ENCODE results near the gene CCDC24.
A peak's percentile ranks its signal among the peaks of the same experiment; 100 is the strongest.

CCDC24 gene

DNA sequence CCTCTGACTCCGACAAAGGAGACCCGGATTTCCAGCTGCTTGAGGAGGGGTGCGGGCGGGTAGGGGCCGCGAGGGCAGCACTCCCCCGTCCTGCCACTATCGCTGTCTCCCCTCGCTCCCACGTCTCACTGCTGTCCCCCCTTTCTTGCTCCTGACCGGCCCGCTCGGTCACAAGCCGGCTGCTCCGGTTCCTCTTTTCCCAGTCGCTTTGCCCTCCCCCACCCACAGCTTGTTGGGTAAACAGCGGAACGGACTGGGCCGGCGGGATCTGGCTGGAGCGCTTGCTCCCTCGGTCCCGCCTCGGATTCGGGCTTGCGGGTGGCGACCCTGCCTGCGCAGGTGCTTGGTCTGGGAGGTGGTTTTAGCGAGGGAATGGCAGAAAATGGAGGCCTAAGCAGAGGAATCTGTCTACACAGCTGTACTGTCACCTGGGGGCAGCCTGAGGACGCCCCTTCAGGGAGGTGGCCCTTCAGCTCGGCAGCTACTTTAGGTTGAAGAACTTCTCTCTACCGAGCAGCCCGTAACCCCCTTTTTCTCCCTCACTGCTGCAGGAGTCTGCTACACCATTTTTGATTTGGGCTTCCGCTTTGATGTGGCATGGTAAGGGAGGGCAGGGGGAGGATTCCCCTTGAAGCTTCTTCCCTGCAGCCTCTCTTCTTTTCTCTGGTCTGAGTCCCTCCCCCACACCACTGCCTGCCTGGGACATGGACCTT lies 16.0 kb upstream of the CCDC24 start:
- peak overlapping the region; percentile 90 for H3K9ac ChIP-seq (ENCODE audit: insufficient read length)
- peaks cover 31% of the 10 kb centered on the region for H3K36me3 ChIP-seq (ENCODE audit: insufficient read depth, low read length)
- DNase-seq (ENCODE audit: low read depth, low spot score): no peak

DNA sequence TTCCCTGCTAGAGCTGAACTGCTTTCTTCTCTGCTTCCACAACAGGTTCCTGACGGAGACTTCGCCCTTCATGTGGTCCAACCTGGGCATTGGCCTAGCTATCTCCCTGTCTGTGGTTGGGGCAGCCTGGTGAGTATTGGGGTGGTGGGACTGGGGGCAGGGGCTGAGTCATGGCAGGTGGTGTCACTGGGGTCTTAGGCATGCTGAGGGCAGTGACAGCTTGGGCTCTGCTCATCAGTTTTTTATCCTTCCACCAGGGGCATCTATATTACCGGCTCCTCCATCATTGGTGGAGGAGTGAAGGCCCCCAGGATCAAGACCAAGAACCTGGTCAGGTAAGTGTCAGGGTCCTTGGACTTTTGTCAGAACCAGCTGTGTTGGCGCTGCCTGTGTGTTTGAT lies 15.4 kb upstream of the CCDC24 start:
- DNase-seq (ENCODE audit: low read depth, low spot score): no peak
- H3K9me3 ChIP-seq (ENCODE audit: low read depth, low read length): no peaks in the 10 kb centered on the region
- TF ChIP-seq EZH2 (IDR thresholded peaks at IDR 0.05): no peak
- TF ChIP-seq FOXP2 (optimal IDR thresholded peaks at IDR 0.05; ENCODE audit: control extremely low read depth, extremely low read length, insufficient read depth): no peak
- no peak for TF ChIP-seq POLR2AphosphoS5 (IDR thresholded peaks at IDR 0.05; ENCODE audit: borderline replicate concordance, low read depth, low read length)
- H3K36me3 ChIP-seq (ENCODE audit: insufficient read depth, low read length): peaks cover 30% of the 10 kb centered on the region
- peak overlapping the region; percentile 88 for H3K4me3 ChIP-seq
- H3K9ac ChIP-seq (ENCODE audit: insufficient read length): peak overlapping the region; percentile 90
- no peak overlapping the region for H3K27ac ChIP-seq

More for the DNA sequence above, 16.0 kb upstream of the CCDC24 start:
- TF ChIP-seq POLR2AphosphoS5 (IDR thresholded peaks at IDR 0.05; ENCODE audit: borderline replicate concordance, low read depth, low read length): no peak; the same call in 1 of the 2 replicates
- TF ChIP-seq FOXP2 (optimal IDR thresholded peaks at IDR 0.05; ENCODE audit: control extremely low read depth, extremely low read length, insufficient read depth): no peak
- no peak for TF ChIP-seq EZH2 (IDR thresholded peaks at IDR 0.05)
- H3K9me3 ChIP-seq (ENCODE audit: low read depth, low read length): no peaks in the 10 kb centered on the region
- H3K27ac ChIP-seq: 0 out of 2 replicates have a peak overlapping the region, but pooled peaks have one; percentile 15
- H3K4me3 ChIP-seq: peak overlapping the region; percentile 88

DNA sequence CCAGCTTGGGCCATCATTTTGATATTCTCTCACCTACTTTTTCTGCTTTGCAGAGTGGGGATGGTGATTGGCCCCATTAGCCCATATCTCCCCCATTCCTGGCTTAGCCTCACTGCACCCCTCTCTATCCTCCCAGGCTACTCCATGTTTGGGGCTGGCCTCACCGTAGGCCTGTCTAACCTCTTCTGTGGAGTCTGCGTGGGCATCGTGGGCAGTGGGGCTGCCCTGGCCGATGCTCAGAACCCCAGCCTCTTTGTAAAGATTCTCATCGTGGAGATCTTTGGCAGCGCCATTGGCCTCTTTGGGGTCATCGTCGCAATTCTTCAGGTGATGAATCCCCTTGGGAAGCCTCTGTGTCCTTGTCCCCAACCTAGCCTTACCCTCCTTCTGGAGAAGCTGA lies 14.5 kb upstream of the CCDC24 start:
- H3K4me3 ChIP-seq: no peak overlapping the region; the same call in 1 of the 2 replicates
- H3K9me3 ChIP-seq (ENCODE audit: low read depth, low read length): no peaks in the 10 kb centered on the region
- TF ChIP-seq EZH2 (IDR thresholded peaks at IDR 0.05): no peak
- no peak for TF ChIP-seq POLR2AphosphoS5 (IDR thresholded peaks at IDR 0.05; ENCODE audit: borderline replicate concordance, low read depth, low read length)
- TF ChIP-seq FOXP2 (optimal IDR thresholded peaks at IDR 0.05; ENCODE audit: control extremely low read depth, extremely low read length, insufficient read depth): no peak
- peaks cover 31% of the 10 kb centered on the region for H3K36me3 ChIP-seq (ENCODE audit: insufficient read depth, low read length)
- no peak overlapping the region for H3K27ac ChIP-seq
- no peak overlapping the region for H3K9ac ChIP-seq (ENCODE audit: insufficient read length)
- DNase-seq (ENCODE audit: low read depth, low spot score): no peak

DNA sequence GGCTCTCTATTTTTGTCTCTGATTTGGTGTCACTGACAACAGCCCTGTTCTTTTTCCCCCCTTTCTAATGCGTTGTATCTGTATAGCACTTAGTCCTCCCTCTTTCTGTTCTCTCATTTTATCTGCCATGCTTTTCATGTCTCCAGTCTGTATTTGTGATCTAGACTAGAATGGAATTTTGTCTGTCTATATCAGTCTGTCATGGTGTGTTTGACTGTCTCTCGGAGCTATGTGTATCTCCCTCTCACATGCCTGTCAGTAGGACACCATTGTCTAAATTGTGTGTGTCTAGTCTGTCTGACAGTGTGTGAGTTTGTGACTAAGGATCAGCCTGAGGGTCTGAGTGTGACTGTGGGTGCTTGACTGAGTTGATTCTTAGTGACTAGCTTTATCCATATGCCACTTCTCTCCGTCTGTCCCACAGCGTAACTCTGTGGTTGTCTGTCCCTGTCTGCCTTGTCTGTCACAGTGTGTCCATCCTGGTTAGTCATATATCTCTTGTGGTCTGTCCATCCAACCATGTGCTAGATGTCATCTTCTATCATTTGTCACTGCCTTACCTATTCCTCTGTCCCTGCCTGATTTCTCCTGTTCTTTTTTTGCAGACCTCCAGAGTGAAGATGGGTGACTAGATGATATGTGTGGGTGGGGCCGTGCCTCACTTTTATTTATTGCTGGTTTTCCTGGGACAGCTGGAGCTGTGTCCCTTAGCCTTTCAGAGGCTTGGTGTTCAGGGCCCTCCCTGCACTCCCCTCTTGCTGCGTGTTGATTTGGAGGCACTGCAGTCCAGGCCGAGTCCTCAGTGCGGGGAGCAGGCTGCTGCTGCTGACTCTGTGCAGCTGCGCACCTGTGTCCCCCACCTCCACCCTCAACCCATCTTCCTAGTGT lies 13.8 kb upstream of the CCDC24 start:
- no peak for DNase-seq (ENCODE audit: low read depth, low spot score)
- H3K9me3 ChIP-seq (ENCODE audit: low read depth, low read length): no peaks in the 10 kb centered on the region
- peak overlapping the region; percentile 78 for H3K9ac ChIP-seq (ENCODE audit: insufficient read length)
- H3K27ac ChIP-seq: 0 out of 2 replicates have a peak overlapping the region, but pooled peaks have one; percentile 19
- H3K4me3 ChIP-seq: peak overlapping the region; percentile 15; the same call in 1 of the 2 replicates
- no peak for TF ChIP-seq FOXP2 (optimal IDR thresholded peaks at IDR 0.05; ENCODE audit: control extremely low read depth, extremely low read length, insufficient read depth)
- no peak for TF ChIP-seq EZH2 (IDR thresholded peaks at IDR 0.05)
- TF ChIP-seq POLR2AphosphoS5 (IDR thresholded peaks at IDR 0.05; ENCODE audit: borderline replicate concordance, low read depth, low read length): no peak
- peaks cover 35% of the 10 kb centered on the region for H3K36me3 ChIP-seq (ENCODE audit: insufficient read depth, low read length)

DNA sequence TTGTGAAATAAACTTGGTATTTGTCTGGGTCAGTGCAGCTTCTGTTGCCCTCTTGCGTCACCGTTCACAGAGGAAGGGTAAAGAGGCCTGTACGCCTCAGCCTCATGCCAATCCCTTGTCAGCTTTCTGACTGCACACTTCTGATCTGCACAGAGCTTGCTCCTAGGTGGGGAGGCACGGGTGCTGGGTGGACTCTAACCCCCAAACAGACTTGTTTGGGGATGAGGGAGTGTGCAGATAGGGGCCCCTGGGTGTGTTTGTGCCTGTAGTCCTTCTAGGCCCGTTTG lies 13.2 kb upstream of the CCDC24 start:
- Histone ChIP-seq H3K9me3 (ENCODE audit: low read depth, low read length) (no peaks in the 10 kb centered on the region), H3K4me3 (peak overlapping the region; percentile 84), H3K36me3 (ENCODE audit: insufficient read depth, low read length) (peaks cover 32% of the 10 kb centered on the region), H3K9ac (ENCODE audit: insufficient read length) (peak overlapping the region; percentile 78), H3K27ac (no peak overlapping the region)
- DNase-seq (ENCODE audit: low read depth, low spot score): no peak
- TF ChIP-seq EZH2 (IDR thresholded peaks at IDR 0.05) (no peak), FOXP2 (optimal IDR thresholded peaks at IDR 0.05; ENCODE audit: control extremely low read depth, extremely low read length, insufficient read depth) (no peak), POLR2AphosphoS5 (IDR thresholded peaks at IDR 0.05; ENCODE audit: borderline replicate concordance, low read depth, low read length) (no peak)

DNA sequence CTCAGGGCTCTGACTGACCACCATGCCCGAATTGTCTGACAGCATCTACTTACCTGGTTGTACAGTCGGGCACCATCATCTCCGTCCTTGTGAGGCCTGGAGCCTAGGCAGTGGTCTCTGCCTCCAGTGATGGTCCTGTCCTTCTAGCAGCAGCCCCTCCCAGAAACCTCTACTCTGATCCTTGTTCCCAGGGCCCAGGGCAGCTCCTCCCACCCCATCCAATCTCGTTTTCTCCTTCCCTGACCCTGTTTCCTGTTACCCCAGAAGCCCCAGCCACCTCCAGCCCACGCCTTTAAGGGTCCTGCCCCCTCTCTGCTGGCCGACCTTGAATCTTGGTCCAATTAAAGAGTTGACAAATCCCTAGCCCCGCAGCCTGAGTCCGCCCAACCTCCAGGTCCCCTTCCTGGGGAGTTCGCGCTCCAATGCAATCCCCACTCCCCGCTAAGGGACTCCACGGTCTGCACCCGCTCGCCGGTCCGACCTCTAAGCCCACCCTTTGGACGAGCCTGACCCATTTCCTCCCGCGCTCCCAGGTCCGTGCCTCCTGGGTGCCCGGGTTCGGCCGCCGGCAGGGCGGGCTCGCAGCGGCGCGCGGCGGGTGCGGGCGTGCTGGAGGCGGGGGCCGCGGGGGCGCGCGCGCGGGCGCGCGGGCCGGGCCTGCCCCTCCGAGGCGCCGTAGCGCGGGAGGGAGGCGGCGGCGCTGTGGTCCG lies 12.7 kb upstream of the CCDC24 start, which contains the start of gene B4GALT2:
Gene B4GALT2, plus strand, starts transcription at position 660 of the 710 bp plus-strand sequence. CDS start 1,951 bp downstream, outside the sequence.
- no peaks in the 10 kb centered on the region for H3K9me3 ChIP-seq (ENCODE audit: low read depth, low read length)
- H3K27ac ChIP-seq: no peak within 1 kb of the TSS
- no peak for DNase-seq (ENCODE audit: low read depth, low spot score)
- no peak for TF ChIP-seq FOXP2 (optimal IDR thresholded peaks at IDR 0.05; ENCODE audit: control extremely low read depth, extremely low read length, insufficient read depth)
- no peak for TF ChIP-seq EZH2 (IDR thresholded peaks at IDR 0.05)
- peak; percentile 41; the same call in 1 of the 2 replicates for TF ChIP-seq POLR2AphosphoS5 (IDR thresholded peaks at IDR 0.05; ENCODE audit: borderline replicate concordance, low read depth, low read length)
- peak within 1 kb of the TSS; percentile 78 for H3K9ac ChIP-seq (ENCODE audit: insufficient read length)
- H3K36me3 ChIP-seq (ENCODE audit: insufficient read depth, low read length): peaks cover 32% of the 10 kb centered on the region
- peak within 1 kb of the TSS; percentile 84 for H3K4me3 ChIP-seq

DNA sequence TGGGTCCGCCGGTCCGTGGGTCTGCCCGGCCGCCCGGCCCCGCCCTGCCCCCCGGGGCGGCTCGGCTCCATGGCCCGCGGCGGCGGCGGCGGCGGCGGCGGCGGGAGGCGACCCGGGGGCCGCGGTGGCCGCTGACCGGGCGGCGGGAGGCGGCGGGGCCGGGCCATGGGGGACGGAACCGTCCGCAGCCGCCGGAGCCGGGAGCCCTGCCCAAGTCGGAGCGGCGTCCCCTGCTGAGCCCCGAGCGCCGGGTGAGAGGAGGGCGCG lies 12.2 kb upstream of the CCDC24 start:
- peak overlapping the region; percentile 80 for H3K4me3 ChIP-seq
- no peaks in the 10 kb centered on the region for H3K9me3 ChIP-seq (ENCODE audit: low read depth, low read length)
- TF ChIP-seq POLR2AphosphoS5 (IDR thresholded peaks at IDR 0.05; ENCODE audit: borderline replicate concordance, low read depth, low read length): no peak
- no peak for TF ChIP-seq EZH2 (IDR thresholded peaks at IDR 0.05)
- no peak for TF ChIP-seq FOXP2 (optimal IDR thresholded peaks at IDR 0.05; ENCODE audit: control extremely low read depth, extremely low read length, insufficient read depth)
- DNase-seq (ENCODE audit: low read depth, low spot score): no peak
- peak overlapping the region; percentile 77 for H3K9ac ChIP-seq (ENCODE audit: insufficient read length)
- peaks cover 32% of the 10 kb centered on the region for H3K36me3 ChIP-seq (ENCODE audit: insufficient read depth, low read length)
- no peak overlapping the region for H3K27ac ChIP-seq

All from SK-N-MC (cell line).